K562 treated with DMSO at 1 percent for 12 hours (cell line): Measurements from ENCODE around the gene OR8D4. TPM values are rescaled to one million over a fixed set of nuclear protein-coding genes. Genes with fewer than 3 reads are reported as not detected.

ENCODE experiments used
- total RNA-seq: library from RNA; unstranded; fragments of 300-600 nt; gene quantifications from 2 replicates; pipeline ENCODE4 v1.2.3, GENCODE V29; 2022; ENCODE audit not compliant: insufficient read depth

Gene OR8D4
- total RNA-seq, result not detected in 2 replicates

DNA sequence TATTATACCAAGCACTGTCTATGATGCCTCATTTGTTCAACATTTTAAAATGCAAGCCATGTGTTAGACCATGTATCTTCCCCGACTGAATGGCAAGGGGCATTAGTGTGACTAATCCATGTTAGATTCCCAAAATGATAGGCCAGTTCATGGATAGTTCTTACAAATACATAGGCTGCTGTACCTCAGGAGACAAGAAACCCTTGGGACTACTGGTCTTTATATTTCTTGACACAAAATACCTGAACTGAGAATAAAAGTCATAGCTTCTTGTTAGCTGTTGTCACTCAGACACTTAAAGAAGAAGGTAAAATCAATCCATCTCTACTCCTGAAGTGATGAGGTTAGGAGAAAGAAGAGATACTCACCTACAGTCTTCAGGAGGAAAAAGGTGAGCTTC lies at the start of gene OR8D4:
Gene OR8D4 (plus strand): TSS at position 301 of the 400 bp plus-strand sequence. CDS start 4,265 bp downstream, outside the sequence.

DNA sequence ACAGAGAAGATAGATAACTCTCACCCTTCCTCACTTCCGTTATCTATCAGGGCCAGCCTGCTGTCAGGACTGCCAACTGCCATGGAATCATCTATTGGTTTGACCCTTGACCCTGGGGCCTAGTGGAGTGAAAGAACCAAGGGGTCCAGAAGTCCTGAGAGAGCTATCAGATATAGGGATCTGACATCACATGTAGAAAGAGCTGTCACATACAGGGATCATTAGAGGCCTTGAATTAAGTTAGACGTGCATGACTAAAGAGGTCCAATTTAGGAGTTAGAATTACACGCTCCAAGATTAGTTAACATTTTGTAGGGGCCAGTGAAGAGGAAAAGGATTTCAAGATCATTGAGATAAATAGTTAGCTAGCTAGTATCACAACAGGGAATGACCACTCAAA lies 16.4 kb upstream of the OR8D4 start, which contains the start of gene TMEM225:
Gene TMEM225 (minus strand): TSS at position 101 of the 400 bp plus-strand sequence. CDS start 245 bp downstream, outside the sequence.

DNA sequence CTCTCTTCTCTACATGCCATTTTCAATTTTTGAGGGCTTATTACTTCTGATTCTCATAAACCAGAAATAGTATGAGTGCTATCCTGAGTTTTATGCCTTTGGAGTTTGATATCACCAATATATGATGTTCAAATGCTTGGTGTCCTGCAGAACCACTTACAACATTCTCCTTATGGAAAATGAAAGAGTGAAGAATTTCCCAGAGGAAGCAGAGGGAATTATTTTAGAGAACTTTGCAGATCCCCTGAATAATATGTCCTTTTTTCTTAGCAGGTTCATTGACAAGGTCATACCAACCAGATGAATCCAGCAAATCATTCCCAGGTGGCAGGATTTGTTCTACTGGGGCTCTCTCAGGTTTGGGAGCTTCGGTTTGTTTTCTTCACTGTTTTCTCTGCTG lies 37.4 kb downstream of the OR8D4 start, which contains the start of gene OR4D5:
Gene OR4D5 (plus strand): TSS at position 301 of the 400 bp plus-strand sequence. CDS start 0 bp downstream, at position 301.

DNA sequence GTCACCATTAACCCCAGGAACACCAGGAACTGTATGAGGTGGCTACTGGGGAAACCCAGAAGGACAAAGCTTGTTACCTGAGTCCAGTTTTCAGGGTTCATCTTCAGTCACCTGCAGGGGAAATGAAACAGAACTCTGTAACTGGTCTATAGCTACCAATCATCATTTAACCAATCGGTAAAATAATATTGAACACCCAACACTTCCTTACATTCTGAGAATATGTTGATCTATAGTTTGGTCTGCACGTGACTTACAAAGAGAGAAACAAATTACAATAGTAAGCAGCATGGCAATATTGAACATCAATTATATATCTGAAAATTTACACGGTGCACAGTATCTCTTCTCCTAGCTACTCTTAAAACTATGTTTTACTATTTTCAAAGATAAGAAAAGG lies 41.8 kb downstream of the OR8D4 start, which contains the start of gene OR6T1:
Gene OR6T1 (minus strand): TSS at position 101 of the 400 bp plus-strand sequence. CDS start 0 bp downstream, at position 101.

Other genes starting within 250 kb of the OR8D4 start
- gene SCN3B, start 247.5 kb upstream of the OR8D4 start, total RNA-seq, result not detected in 2 replicates
- gene ZNF202, start 160.5 kb upstream of the OR8D4 start, total RNA-seq, result 1.2 and 4.1 TPM in 2 replicates
- not detected in 2 replicates for gene OR6X1, start 147.6 kb upstream of the OR8D4 start, total RNA-seq
- gene OR6M1, start 95.8 kb upstream of the OR8D4 start, total RNA-seq, result not detected in 2 replicates
- gene TMEM225, start 16.5 kb upstream of the OR8D4 start, total RNA-seq, result not detected in 2 replicates
- not detected in 2 replicates for gene OR4D5, start 37.5 kb downstream of the OR8D4 start, total RNA-seq
- not detected in 2 replicates for gene OR6T1, start 41.7 kb downstream of the OR8D4 start, total RNA-seq
- not detected in 2 replicates for gene OR10S1, start 75.6 kb downstream of the OR8D4 start, total RNA-seq
- not detected in 2 replicates for gene OR10G6, start 93.0 kb downstream of the OR8D4 start, total RNA-seq
- gene OR10G4, start 110.8 kb downstream of the OR8D4 start, total RNA-seq, result not detected in 2 replicates
- not detected in 2 replicates for gene OR10G9, start 120.8 kb downstream of the OR8D4 start, total RNA-seq
- not detected in 2 replicates for gene OR10G8, start 124.6 kb downstream of the OR8D4 start, total RNA-seq
- not detected in 2 replicates for gene OR10G7, start 139.2 kb downstream of the OR8D4 start, total RNA-seq
- gene VWA5A, start 213.3 kb downstream of the OR8D4 start, total RNA-seq, result 8.2 and 19.6 TPM in 2 replicates